HG03025 (cell line): ENCODE measurements around the gene TINAGL1.

Source experiments
- ATAC-seq: cut with Tn5 transposase; IDR thresholded peaks from one replicate; pipeline ENCODE4 v1.9.1; 2021; ENCODE audit warnings: mild to moderate bottlenecking, moderate library complexity; ENCODE audit not compliant: unreplicated experiment, low FRiP score

TINAGL1 gene

GRCh38 chr1:31567956-31568570 is 8.3 kb upstream of the TINAGL1 start:
- no peak for ATAC-seq

GRCh38 chr1:31568895-31569595 is 7.3 kb upstream of the TINAGL1 start:
- ATAC-seq, result no peak

DNA sequence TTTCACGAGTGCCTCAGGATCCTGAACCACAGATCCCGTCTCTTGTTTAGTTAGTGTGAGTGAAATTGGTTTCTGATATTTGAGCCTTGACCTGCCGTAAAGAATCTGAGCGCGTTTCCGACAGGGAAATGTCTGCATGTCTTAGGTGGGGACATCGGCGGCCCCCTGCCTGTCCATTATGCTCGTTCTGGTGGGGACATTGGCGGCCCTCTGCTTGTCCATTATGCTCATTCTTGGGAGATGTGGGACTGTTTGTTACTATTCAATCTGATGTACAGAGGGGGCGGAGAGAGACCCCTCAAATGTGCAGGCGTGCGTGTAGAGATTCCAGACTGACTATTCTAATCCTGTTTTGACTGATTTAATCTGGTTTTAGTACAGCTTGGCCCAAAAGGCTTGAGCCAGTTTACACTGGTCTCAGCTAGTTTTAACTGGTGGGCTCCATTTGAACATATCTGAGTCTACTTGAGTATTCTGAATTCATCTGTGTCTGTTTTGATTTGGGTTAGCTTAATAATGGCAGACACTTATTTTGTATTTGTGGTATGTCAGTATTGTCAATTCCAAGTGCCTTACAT is 6.6 kb upstream of the TINAGL1 start:
- ATAC-seq, result no peak

GRCh38 chr1:31570228-31570627 is 6.1 kb upstream of the TINAGL1 start:
- no peak for ATAC-seq

- ATAC-seq, result no peak
Measured at GRCh38 chr1:31570906-31571305, 5.4 kb upstream of the TINAGL1 start.

GRCh38 chr1:31571340-31572295 is 4.7 kb upstream of the TINAGL1 start:
- ATAC-seq, result no peak

GRCh38 chr1:31572323-31573104 is 3.8 kb upstream of the TINAGL1 start:
- ATAC-seq, result no peak

- no peak for ATAC-seq
Measured at GRCh38 chr1:31573261-31573660, 3.1 kb upstream of the TINAGL1 start.

- ATAC-seq, result no peak
Measured at GRCh38 chr1:31574749-31575368, 1.5 kb upstream of the TINAGL1 start.

GRCh38 chr1:31575369-31576140 is 760 bp upstream of the TINAGL1 start:
- no peak for ATAC-seq

DNA sequence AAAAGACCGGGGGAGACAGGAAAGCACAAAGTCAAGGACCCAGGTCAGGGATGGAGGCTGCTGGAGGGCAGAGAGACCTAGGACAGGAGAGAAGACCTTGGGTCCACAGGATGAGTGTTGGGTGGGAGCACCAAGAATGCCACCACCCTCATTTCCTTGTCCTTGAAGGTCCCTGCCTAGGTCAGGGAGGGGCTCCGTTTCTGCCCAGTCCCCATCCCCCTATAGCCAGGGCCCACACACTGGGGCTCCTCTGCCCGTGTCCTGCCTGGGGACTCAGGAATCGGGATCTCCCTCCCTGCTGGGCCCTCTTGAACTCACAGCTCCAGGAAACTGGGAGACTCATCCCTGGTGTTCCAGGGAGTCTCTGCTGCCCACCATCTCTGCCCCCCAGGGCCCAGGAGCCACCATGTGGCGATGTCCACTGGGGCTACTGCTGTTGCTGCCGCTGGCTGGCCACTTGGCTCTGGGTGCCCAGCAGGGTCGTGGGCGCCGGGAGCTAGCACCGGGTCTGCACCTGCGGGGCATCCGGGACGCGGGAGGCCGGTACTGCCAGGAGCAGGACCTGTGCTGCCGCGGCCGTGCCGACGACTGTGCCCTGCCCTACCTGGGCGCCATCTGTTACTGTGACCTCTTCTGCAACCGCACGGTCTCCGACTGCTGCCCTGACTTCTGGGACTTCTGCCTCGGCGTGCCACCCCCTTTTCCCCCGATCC is 584 bp downstream of the TINAGL1 start:
- ATAC-seq, result no peak

GRCh38 chr1:31577515-31578192 is 1.3 kb downstream of the TINAGL1 start:
- ATAC-seq, result no peak

DNA sequence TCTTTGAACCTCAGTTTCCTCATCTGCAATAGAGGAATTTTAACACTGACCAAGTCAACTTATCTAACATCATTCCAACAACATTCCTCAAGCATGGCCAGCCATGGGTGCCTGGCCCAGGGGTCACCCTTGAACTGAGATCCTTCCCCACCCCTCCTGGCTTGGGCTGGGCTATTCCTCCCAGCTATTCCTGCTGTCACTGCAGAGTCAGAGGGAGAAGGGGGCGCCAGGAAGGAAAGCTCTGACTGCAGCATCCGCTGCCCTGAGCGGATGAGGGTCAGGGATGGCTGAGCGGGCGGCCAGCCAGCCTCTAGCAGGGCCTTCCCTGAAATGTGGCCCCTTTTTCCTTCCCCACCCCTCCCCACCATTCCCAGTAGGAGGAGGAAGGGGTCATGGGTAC is 3.1 kb downstream of the TINAGL1 start:
- ATAC-seq, result no peak

- no peak for ATAC-seq
Measured at GRCh38 chr1:31580513-31580870, 4.2 kb downstream of the TINAGL1 start.

DNA sequence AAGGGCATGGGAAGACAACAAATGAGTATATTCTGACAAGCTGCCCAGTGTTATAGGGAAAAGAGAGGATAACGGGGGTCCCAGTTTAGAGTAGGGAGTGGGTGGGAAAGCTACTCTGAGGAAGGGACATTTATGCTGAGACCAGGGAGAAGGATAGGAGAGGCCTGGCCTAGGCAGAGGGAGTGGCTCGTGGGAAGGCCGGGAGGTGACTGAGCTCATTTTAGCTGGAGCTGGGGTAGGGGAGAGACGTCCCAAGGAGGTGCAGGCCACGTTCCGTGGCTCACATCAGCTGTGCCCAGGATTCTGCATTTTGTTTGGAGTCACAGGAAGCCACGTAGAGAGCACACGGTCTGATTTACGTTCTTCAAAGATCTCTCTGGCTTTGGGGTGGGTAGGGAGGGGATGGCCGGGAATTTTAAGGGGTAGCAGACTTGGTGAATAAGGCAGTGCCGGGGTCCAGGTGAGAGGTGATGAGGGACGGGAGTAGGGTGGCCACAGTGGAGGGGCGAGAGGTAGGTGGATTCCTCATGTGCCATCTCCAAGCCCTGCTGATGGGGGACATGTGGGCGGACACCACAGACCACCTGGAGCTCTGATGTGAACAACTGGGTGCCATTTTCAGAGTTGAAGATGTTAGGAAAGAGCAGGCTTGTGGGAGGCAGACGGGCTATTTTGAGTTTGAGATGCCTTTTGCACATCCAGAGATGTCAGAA is 4.7 kb downstream of the TINAGL1 start:
- no peak for ATAC-seq

GRCh38 chr1:31581821-31582810 is 5.8 kb downstream of the TINAGL1 start:
- ATAC-seq, result no peak
